HEK293 (cell line): ENCODE data around the gene LTV1.
"Not testable (repeated sequence)": the region's sequence is repeated elsewhere in the genome, so short reads cannot be mapped to it uniquely, and the experiment has no call there.

ENCODE experiments used
- CTCF ChIA-PET: fragments of 350-600 bp; formaldehyde crosslinking; extraction: SDS; loops from one replicate; lab custom pipeline; 2021; ENCODE audit warnings: antibody characterized with exemption; lab: Yijun Ruan, JAX
- POLR2A ChIA-PET: fragments of 300-600 bp; formaldehyde crosslinking; extraction: SDS; loops from one replicate; lab custom pipeline; 2020; ENCODE audit warnings: antibody characterized with exemption, inconsistent platforms; lab: Yijun Ruan, JAX
- H3K27ac ChIP-seq: fragments of 200-500 bp; sonication (Bioruptor generic); 2 replicates; pipeline ENCODE4 v1.5.1; 2014; ENCODE audit warnings: low read depth, low read length, control low read depth, inconsistent platforms; ENCODE audit errors: extremely low read depth
- H3K36me3 ChIP-seq, 2 experiments: fragments of 200-500 bp in 1 of 2; sonication (Bioruptor generic) in 1 of 2; 1 replicate in 1 of 2; 2 replicates in 1 of 2; pipeline ENCODE4 v1.5.1; 2014 to 2017; ENCODE audit warnings: inconsistent platforms in 2 of 2, low read length in 2 of 2; ENCODE audit not compliant: control insufficient read depth in 2 of 2, insufficient read depth in 1 of 2
- H3K4me1 ChIP-seq: fragments of 200-500 bp; sonication (Bioruptor generic); 2 replicates; pipeline ENCODE4 v1.5.1; 2014; ENCODE audit warnings: mild to moderate bottlenecking, low read length, inconsistent platforms; ENCODE audit not compliant: control insufficient read depth, insufficient read depth
- H3K4me3 ChIP-seq: 2 replicates; pipeline ENCODE4 v1.5.1; 2011; ENCODE audit warnings: low read depth, mild to moderate bottlenecking, control low read depth, low read length, moderate library complexity
- H3K9me3 ChIP-seq: fragments of 200-500 bp; sonication (Bioruptor generic); 2 replicates; pipeline ENCODE4 v1.5.1; 2014; ENCODE audit warnings: low read depth, low read length, inconsistent platforms; ENCODE audit not compliant: control insufficient read depth, insufficient read depth
- OSR2 ChIP-seq: fragments of 450-650 bp; formaldehyde crosslinking; IDR thresholded peaks from 2 replicates; pipeline ENCODE4 v1.5.1; 2016; ENCODE audit warnings: missing biosample characterization, missing genetic modification characterization
- PRDM1 ChIP-seq: fragments of 450-650 bp; formaldehyde crosslinking; IDR thresholded peaks from 2 replicates; pipeline ENCODE4; 2016; ENCODE audit warnings: missing biosample characterization, missing genetic modification characterization
- TCF7L2 ChIP-seq: IDR thresholded peaks from 2 replicates; pipeline ENCODE4 v1.6.1; 2011; ENCODE audit warnings: low read depth, mild to moderate bottlenecking, inconsistent platforms, low read length, moderate library complexity, borderline replicate concordance
- ZBTB44 ChIP-seq: fragments of 450-650 bp; IDR thresholded peaks from 2 replicates; pipeline ENCODE4 v1.5.1; 2018; ENCODE audit warnings: missing biosample characterization, mild to moderate bottlenecking, missing genetic modification characterization
- ZBTB48 ChIP-seq: fragments of 450-650 bp; formaldehyde crosslinking; IDR thresholded peaks from 2 replicates; pipeline ENCODE4 v1.5.1; 2016; ENCODE audit warnings: missing biosample characterization, missing genetic modification characterization
- ZBTB7A ChIP-seq: fragments of 450-650 bp; formaldehyde crosslinking; IDR thresholded peaks from 2 replicates; pipeline ENCODE4 v1.5.1; 2016; ENCODE audit warnings: low read depth, missing biosample characterization, missing genetic modification characterization
- ZEB2 ChIP-seq: fragments of 450-650 bp; formaldehyde crosslinking; IDR thresholded peaks from 2 replicates; pipeline ENCODE4 v1.5.1; 2016; ENCODE audit warnings: missing biosample characterization, missing genetic modification characterization
- ZNF132 ChIP-seq: fragments of 450-650 bp; formaldehyde crosslinking; IDR thresholded peaks from 2 replicates; pipeline ENCODE4 v1.5.1; 2017; ENCODE audit warnings: missing biosample characterization, missing genetic modification characterization, borderline replicate concordance
- ZNF140 ChIP-seq: fragments of 450-650 bp; formaldehyde crosslinking; IDR thresholded peaks from 2 replicates; pipeline ENCODE4 v1.5.1; 2016; ENCODE audit warnings: missing biosample characterization, missing genetic modification characterization
- ZNF175 ChIP-seq: fragments of 450-650 bp; formaldehyde crosslinking; IDR thresholded peaks from 2 replicates; pipeline ENCODE4 v1.5.1; 2016; ENCODE audit warnings: missing biosample characterization, missing genetic modification characterization
- ZNF266 ChIP-seq: fragments of 450-650 bp; formaldehyde crosslinking; IDR thresholded peaks from 2 replicates; pipeline ENCODE4 v1.5.1; 2016; ENCODE audit warnings: missing biosample characterization, missing genetic modification characterization, low read depth
- ZNF280D ChIP-seq: fragments of 450-650 bp; formaldehyde crosslinking; IDR thresholded peaks from 2 replicates; pipeline ENCODE4 v1.5.1; 2016; ENCODE audit warnings: missing biosample characterization, missing genetic modification characterization
- ZNF394 ChIP-seq: fragments of 450-650 bp; formaldehyde crosslinking; IDR thresholded peaks from 2 replicates; pipeline ENCODE4 v1.5.1; 2016; ENCODE audit warnings: missing biosample characterization, missing genetic modification characterization, mild to moderate bottlenecking, moderate library complexity, borderline replicate concordance
- ZNF449 ChIP-seq: fragments of 450-650 bp; formaldehyde crosslinking; IDR thresholded peaks from 2 replicates; pipeline ENCODE4 v1.5.1; 2017; ENCODE audit warnings: missing biosample characterization, mild to moderate bottlenecking, missing genetic modification characterization, moderate library complexity
- ZNF548 ChIP-seq: fragments of 450-650 bp; formaldehyde crosslinking; IDR thresholded peaks from 2 replicates; pipeline ENCODE4 v1.5.1; 2016; ENCODE audit warnings: missing biosample characterization, missing genetic modification characterization
- ZNF555 ChIP-seq: fragments of 450-650 bp; formaldehyde crosslinking; conservative IDR thresholded peaks from 2 replicates; pipeline ENCODE4 v1.5.1; 2017; ENCODE audit warnings: missing biosample characterization, mild to moderate bottlenecking, missing genetic modification characterization, inconsistent platforms
- ZNF561 ChIP-seq: fragments of 450-650 bp; IDR thresholded peaks from 2 replicates; pipeline ENCODE4 v1.5.1; 2018; ENCODE audit warnings: missing biosample characterization, missing genetic modification characterization, borderline replicate concordance
- ZNF585B ChIP-seq: fragments of 450-650 bp; formaldehyde crosslinking; IDR thresholded peaks from 2 replicates; pipeline ENCODE4 v1.5.1; 2016; ENCODE audit warnings: missing biosample characterization, missing genetic modification characterization
- ZNF707 ChIP-seq: fragments of 450-650 bp; formaldehyde crosslinking; IDR thresholded peaks from 2 replicates; pipeline ENCODE4 v1.5.1; 2016; ENCODE audit warnings: missing biosample characterization, missing genetic modification characterization

Gene LTV1

GRCh38 chr6:143873600-143873999, 30.5 kb downstream of the LTV1 start:
- H3K27ac ChIP-seq, H3K4me3 ChIP-seq, CTCF ChIA-PET, POLR2A ChIA-PET, H3K36me3 ChIP-seq, H3K9me3 ChIP-seq, H3K4me1 ChIP-seq: not testable (repeated sequence)
- TF ChIP-seq ZNF585B: peak; percentile 42

- H3K4me1 ChIP-seq, POLR2A ChIA-PET, H3K4me3 ChIP-seq, H3K36me3 ChIP-seq, H3K9me3 ChIP-seq, CTCF ChIA-PET, H3K27ac ChIP-seq: not testable (repeated sequence)
Observed at GRCh38 chr6:143874503-143874902, 31.4 kb downstream of the LTV1 start.

GRCh38 chr6:143877584-143878271, 34.6 kb downstream of the LTV1 start:
- ChIA-PET POLR2A (interaction anchor here (0.6 to 1.7 kb wide), 2 partner anchors 35 to 139 kb away, joined by 3 read pairs; partner anchors contain the start of gene LTV1), CTCF (no interaction called here)
- Histone ChIP-seq H3K4me1 (no peaks in the 10 kb centered on the region), H3K36me3 (no peaks in the 10 kb centered on the region), H3K27ac (no peak overlapping the region), H3K4me3 (no peak overlapping the region), H3K9me3 (no peaks in the 10 kb centered on the region)
- no peak for TF ChIP-seq ZNF175 (tag by site-specific recombination)
- no peak for TF ChIP-seq PRDM1 (tag by site-specific recombination)

- no peak overlapping the region for H3K4me3 ChIP-seq
- no peak overlapping the region for H3K27ac ChIP-seq
- no peaks in the 10 kb centered on the region for H3K36me3 ChIP-seq
- ChIA-PET CTCF (no interaction called here), POLR2A (interaction anchor here (0.6 to 1.7 kb wide), 2 partner anchors 35 to 140 kb away, joined by 3 read pairs; partner anchors contain the start of gene LTV1)
- TF ChIP-seq ZNF548 (tag by site-specific recombination) (no peak), ZEB2 (no peak), ZNF555 (peak; percentile 36; the same call in 1 of the 2 replicates), ZBTB7A (tag by site-specific recombination) (no peak), ZNF561 (tag by site-specific recombination) (no peak), ZNF140 (tag by site-specific recombination) (0 out of 2 replicates have a peak, but pooled peaks have one; percentile 14), ZBTB48 (tag by site-specific recombination) (no peak)
- no peaks in the 10 kb centered on the region for H3K4me1 ChIP-seq
- no peaks in the 10 kb centered on the region for H3K9me3 ChIP-seq
Observed at GRCh38 chr6:143878272-143878760, 35.2 kb downstream of the LTV1 start.

- Histone ChIP-seq H3K27ac (no peak overlapping the region), H3K9me3 (no peaks in the 10 kb centered on the region), H3K4me3 (no peak overlapping the region), H3K4me1 (no peaks in the 10 kb centered on the region), H3K36me3 (no peaks in the 10 kb centered on the region)
- POLR2A ChIA-PET: no interaction called here
- CTCF ChIA-PET: no interaction called here
- TF ChIP-seq ZNF280D: no peak
- TF ChIP-seq ZNF707 (tag by site-specific recombination): no peak
- TF ChIP-seq ZNF394 (tag by site-specific recombination): no peak
- no peak for TF ChIP-seq ZNF132 (tag by site-specific recombination)
- no peak for TF ChIP-seq ZBTB44 (tag by site-specific recombination)
- no peak for TF ChIP-seq TCF7L2
- TF ChIP-seq ZNF266 (tag by site-specific recombination): no peak
- TF ChIP-seq ZNF449 (tag by site-specific recombination): no peak
- TF ChIP-seq OSR2: no peak
Observed at GRCh38 chr6:143880412-143880811, 37.3 kb downstream of the LTV1 start.
